GM20431 (cell line): ENCODE data around the gene REPIN1.

Experiments used
- in situ Hi-C: fragments of 300-500 bp; cut with MseI, MboI; formaldehyde crosslinking; loops from one replicate; pipeline ENCODE4 v1.15.0; 2020; ENCODE audit warnings: low sequenced_read_pairs; ENCODE audit not compliant: unreplicated experiment

The REPIN1 gene

DNA sequence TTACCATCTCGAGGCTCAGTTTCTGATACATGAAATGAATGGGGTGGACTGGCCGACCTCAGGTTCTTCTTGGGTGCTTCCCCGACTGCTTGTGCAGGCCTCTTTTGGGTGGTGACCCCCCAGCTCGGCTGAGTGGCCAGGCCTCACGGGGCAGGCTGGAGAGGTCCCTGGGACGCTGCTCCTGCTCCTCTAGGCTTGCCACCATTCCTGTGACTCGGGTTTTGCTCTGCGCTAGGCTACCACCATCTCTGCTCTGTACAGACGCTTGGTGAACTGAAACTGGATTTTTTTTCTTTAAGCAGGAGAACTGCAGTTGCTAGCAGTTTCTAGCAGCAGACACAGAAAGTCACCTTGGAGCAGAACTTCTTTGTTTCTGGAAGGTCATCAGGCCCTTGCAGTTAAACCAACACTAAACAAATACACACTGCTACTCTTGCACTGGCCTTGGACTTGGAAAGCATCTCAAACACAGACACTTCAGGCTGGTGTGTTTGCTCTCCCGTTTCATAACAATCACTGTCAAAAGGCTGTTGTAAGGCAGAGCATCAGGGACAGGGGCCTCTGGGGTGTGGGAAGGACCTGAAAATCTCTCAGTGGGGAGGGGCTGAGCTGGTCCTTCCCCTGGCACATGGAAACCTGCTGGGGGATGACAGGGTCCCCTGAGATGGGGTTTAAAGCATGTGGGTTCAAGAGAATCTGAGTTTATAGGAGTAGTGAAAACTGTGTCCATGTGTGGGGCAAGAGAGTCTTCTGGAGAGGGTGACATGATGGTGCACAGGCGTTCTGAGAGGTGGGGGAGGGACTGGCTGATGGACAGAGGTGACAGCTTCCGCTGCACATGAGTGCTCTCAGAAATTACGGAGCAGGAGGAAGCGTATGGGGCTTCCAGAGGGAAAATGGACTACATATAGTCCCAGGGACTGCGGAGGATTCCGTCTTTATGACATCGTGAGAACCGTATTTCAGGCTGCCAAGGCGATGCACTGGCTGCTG lies 46.8 kb downstream of the REPIN1 start:
- in situ Hi-C loops, result no loop called here

DNA sequence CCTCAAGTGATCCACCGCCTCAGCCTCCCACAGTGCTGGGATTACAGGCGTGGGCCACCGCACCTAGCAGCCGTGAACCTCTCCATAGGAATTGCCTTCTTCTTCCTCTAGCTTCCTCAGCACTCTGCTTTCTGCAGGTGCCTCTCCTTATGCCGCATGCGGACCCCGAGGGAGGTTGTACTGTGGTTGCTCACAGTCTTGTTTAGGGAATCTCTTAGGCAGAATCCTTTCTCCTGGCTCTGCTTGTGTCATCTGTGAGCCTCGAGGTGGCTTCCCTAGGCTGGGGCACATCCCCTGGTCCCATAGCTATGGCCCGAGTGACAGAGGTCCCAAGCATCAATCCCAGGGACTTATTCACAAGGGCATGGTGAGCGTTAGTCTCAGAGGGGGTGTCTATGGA lies 48.6 kb downstream of the REPIN1 start:
- in situ Hi-C loops, result no loop called here

DNA sequence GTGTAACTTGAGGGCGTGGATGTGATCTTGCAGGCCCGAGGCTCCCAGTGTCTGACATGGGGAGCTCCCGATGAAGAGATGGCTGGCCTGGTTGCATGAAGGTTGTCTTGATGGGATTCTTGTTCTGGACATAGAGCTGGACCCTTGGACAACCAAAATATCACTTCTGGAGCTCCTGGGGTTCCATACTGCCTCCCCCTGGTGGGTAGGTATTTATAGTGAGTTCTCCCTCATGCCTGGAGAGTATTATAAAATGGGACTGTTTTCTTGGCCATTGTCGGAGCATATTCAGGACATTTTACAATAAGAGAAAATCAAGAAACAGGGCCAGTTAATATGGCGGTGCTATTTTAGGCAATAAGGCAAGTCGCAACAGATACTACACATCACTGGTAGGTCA lies 49.2 kb downstream of the REPIN1 start:
- in situ Hi-C loops, result no loop called here

DNA sequence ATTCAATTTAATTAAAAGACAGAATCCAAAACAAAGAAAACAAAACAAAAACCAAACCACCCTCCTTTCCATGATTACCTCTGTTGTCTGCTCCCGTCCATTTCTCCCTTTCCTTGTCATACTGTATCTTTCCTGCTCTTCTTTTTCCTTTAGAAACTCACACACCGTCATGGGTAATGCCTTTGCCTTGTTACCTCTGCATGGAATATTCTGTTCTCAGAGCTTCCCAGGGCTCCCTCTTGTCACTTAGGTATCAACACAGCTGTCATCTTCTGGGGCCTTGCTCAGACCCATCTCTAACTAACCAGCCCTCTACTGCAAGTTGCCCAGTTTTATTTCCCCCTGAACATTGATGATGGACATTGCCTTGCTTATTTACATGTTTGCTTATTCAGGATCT lies 51.6 kb downstream of the REPIN1 start:
- in situ Hi-C loops, result no loop called here

DNA sequence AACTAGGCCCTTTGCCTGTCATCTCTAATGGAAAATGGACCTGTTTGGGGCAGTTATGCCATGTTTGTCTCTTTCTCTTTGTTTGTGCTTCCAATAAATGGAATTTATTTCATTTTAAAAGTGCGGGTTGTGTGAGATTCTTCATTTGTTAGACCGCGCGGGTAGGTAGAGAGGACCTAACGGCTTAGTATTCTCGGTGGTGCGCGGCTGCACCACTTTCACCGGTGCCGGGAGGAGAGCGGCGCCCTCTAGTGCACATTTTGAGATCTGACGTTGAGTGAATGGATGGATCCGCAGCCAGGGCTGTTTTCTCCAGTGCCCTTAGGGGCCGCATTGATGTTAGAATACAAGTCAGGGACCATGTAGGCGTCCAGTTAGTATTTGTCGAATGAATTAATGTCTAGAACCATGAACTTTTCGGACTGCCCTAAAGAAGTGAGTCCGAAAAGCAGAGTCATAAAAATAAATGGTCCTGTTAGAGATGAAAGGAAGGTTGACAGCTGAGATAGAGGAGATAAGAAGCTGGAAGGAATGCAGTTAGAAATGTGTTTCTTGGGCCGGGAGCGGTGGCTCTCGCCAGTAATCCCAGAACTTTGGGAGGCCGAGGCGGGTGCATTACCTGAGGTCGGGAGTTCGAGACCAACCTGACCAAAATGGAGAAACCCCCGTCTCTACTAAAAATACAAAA lies 52.5 kb downstream of the REPIN1 start:
- in situ Hi-C loops, result no loop called here

DNA sequence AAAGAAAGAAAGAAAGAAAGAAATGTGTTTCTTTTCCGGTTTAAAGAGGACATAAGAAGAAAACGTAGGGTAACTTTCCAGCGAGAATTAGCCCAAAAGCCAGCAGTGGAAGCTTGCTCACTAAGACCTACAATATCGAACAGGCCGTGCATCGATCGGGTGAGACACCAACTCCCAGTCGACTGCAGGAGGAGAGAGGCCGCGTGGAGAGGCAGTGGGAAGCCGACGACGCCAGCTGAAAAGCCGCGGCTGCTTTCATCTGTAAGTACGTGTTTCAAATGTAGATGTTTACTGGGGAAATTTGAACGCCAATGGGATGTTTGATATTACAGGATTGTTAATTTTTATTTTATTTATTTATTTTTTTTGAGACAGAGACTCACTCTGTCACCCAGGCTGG lies 53.2 kb downstream of the REPIN1 start:
- in situ Hi-C loops, result no loop called here
